Endothelial cell of umbilical vein (primary cell): ENCODE data around the gene UBE2D2. TPM values are rescaled to one million over a fixed set of nuclear protein-coding genes. Genes with fewer than 3 reads are reported as not detected.

Source experiments
- BruUV-seq: library from RNA; stranded (reverse); fragments of 400-500 nt; replicated peaks from 2 replicates; lab custom pipeline; 2021; lab: Mats Ljungman, UMichigan
- CTCF ChIA-PET: fragments of 300-600, 350-600 bp; sonication (Branson Sonifier 250); formaldehyde crosslinking; loops from one replicate; lab custom pipeline; 2021; ENCODE audit warnings: antibody characterized with exemption, inconsistent platforms; lab: Charles Lee
- POLR2A ChIA-PET: fragments of 300-600, 350-600 bp; sonication (Branson Sonifier 250); formaldehyde crosslinking; loops from one replicate; lab custom pipeline; 2021; ENCODE audit warnings: antibody characterized with exemption, inconsistent platforms; lab: Charles Lee
- DNase-seq: peaks from one replicate; pipeline ENCODE4 v3.0.0-alpha.2; 2011; ENCODE audit warnings: low read depth, low spot score
- FAIRE-seq: peaks from 2 replicates; lab custom pipeline; 2011; peaks lifted over from hg19 to GRCh38; lab: Jason Lieb, UNC
- H2AFZ ChIP-seq: 2 replicates; pipeline ENCODE4 v1.6.0; 2012; ENCODE audit warnings: low read depth, low read length, control low read depth, inconsistent platforms
- H3K27ac ChIP-seq: 2 replicates; pipeline ENCODE4 v1.5.1; 2011; ENCODE audit warnings: low read depth, mild to moderate bottlenecking, control low read depth, low read length, moderate library complexity; ENCODE audit not compliant: insufficient read depth
- H3K27me3 ChIP-seq, 2 experiments: 2 replicates each; pipeline versions ENCODE4 v1.6.0 to v1.6.1; 2011; ENCODE audit warnings: low read length in 2 of 2, mixed read lengths in 1 of 2; ENCODE audit not compliant: control insufficient read depth in 2 of 2, insufficient read depth in 2 of 2
- H3K36me3 ChIP-seq, 2 experiments: 2 replicates in 1 of 2; 3 replicates in 1 of 2; pipeline ENCODE4 v1.5.1; 2011; ENCODE audit warnings: low read length in 2 of 2, mild to moderate bottlenecking in 1 of 2, moderate library complexity in 1 of 2; ENCODE audit not compliant: control insufficient read depth in 2 of 2, insufficient read depth in 2 of 2; ENCODE audit errors: extremely low read depth in 1 of 2
- H3K4me1 ChIP-seq: 3 replicates; pipeline ENCODE4 v1.5.1; 2011; ENCODE audit warnings: mild to moderate bottlenecking, low read length; ENCODE audit not compliant: control insufficient read depth, insufficient read depth; ENCODE audit errors: extremely low read depth
- H3K4me2 ChIP-seq: 2 replicates; pipeline ENCODE4 v1.6.1; 2011; ENCODE audit warnings: low read length, control low read depth, mixed read lengths; ENCODE audit not compliant: insufficient read depth
- H3K4me3 ChIP-seq, 3 experiments: fragments of 200-600 bp in 1 of 3; sonication (generic), shearing (Covaris generic) in 1 of 3; replicated peaks in 1 of 3; 2 replicates each; pipeline ENCODE4 v1.5.1; 2011 to 2016; ENCODE audit warnings: control low read depth in 3 of 3, low read length in 3 of 3, mild to moderate bottlenecking in 2 of 3, inconsistent platforms in 1 of 3, low read depth in 1 of 3, moderate library complexity in 1 of 3; ENCODE audit not compliant: insufficient read depth in 1 of 3
- H3K79me2 ChIP-seq: 2 replicates; pipeline ENCODE4 v1.6.0; 2012; ENCODE audit warnings: low read length, inconsistent platforms; ENCODE audit not compliant: control insufficient read depth, insufficient read depth
- H3K9ac ChIP-seq: replicated peaks from 2 replicates; pipeline ENCODE3; 2011; ENCODE audit warnings: low read length, control low read depth; ENCODE audit not compliant: insufficient read depth; ENCODE audit errors: extremely low read depth
- H3K9me1 ChIP-seq: replicated peaks from 3 replicates; pipeline ENCODE4 v1.6.0; 2011; ENCODE audit warnings: mild to moderate bottlenecking, low read length; ENCODE audit not compliant: control insufficient read depth, insufficient read depth; ENCODE audit errors: extremely low read depth
- H3K9me3 ChIP-seq: replicated peaks from 2 replicates; pipeline ENCODE4 v1.5.1; 2012; ENCODE audit warnings: low read length, inconsistent platforms; ENCODE audit not compliant: control insufficient read depth, insufficient read depth
- H4K20me1 ChIP-seq: replicated peaks from 2 replicates; pipeline ENCODE3; 2011; ENCODE audit warnings: mild to moderate bottlenecking, low read length; ENCODE audit not compliant: control insufficient read depth, insufficient read depth; ENCODE audit errors: extremely low read depth
- EZH2 ChIP-seq: IDR thresholded peaks from 2 replicates; pipeline ENCODE4 v1.6.1; 2012; ENCODE audit warnings: borderline replicate concordance, low read depth, mild to moderate bottlenecking, moderate library complexity, low read length, inconsistent platforms; ENCODE audit not compliant: severe bottlenecking
- FOS ChIP-seq: IDR thresholded peaks from 2 replicates; pipeline ENCODE4 v1.6.1; 2011; ENCODE audit warnings: mild to moderate bottlenecking, low read length, moderate library complexity, borderline replicate concordance; ENCODE audit not compliant: insufficient read depth
- GATA2 ChIP-seq: IDR thresholded peaks from 2 replicates; pipeline ENCODE4 v1.7.0; 2011; ENCODE audit warnings: low read depth, mild to moderate bottlenecking, moderate library complexity, mixed read lengths, low read length; ENCODE audit not compliant: insufficient read length, insufficient read depth
- JUN ChIP-seq: IDR thresholded peaks from 2 replicates; pipeline ENCODE4 v1.6.1; 2011; ENCODE audit warnings: borderline replicate concordance, low read depth; ENCODE audit not compliant: insufficient read length, insufficient read depth
- MYC ChIP-seq: IDR thresholded peaks from one replicate; pipeline ENCODE4 v1.6.1; 2011; ENCODE audit warnings: mild to moderate bottlenecking, low read depth, low read length
- POLR2A ChIP-seq: IDR thresholded peaks from 2 replicates; pipeline ENCODE4 v1.6.1; 2012; ENCODE audit warnings: low read depth, mild to moderate bottlenecking, control low read depth, low read length
- POLR2AphosphoS5 ChIP-seq: IDR thresholded peaks from 2 replicates; pipeline ENCODE4 v1.6.1; 2012; ENCODE audit warnings: low read depth, mild to moderate bottlenecking, control low read depth, low read length, moderate library complexity; ENCODE audit not compliant: insufficient read depth
- dilution Hi-C: fragments of 300-500 bp; cut with MboI; formaldehyde crosslinking; loops from one replicate; pipeline ENCODE4 v1.15.0; 2019; ENCODE audit warnings: low sequenced_read_pairs; ENCODE audit not compliant: extremely low pct_ligation_motif_present
- intact Hi-C: fragments of 100-400 bp; cut with micrococcal nuclease; formaldehyde crosslinking; loops from one replicate; pipeline ENCODE4 v1.10.0; 2022
- polyA plus RNA-seq, 4 experiments: library from polyadenylated mRNA; depleted of rRNA in 3 of 4; stranded (reverse) in 3 of 4; unstranded in 1 of 4; fragments of >200 nt; gene quantifications; 2 replicates each; pipeline versions ENCODE4 v1.2.1 to v1.2.3, GENCODE V29; 2011 to 2012; ENCODE audit warnings: missing spikeins in 1 of 4
- total RNA-seq: library from RNA; stranded (reverse); gene quantifications from 2 replicates; pipeline ENCODE4 v1.2.3, GENCODE V29; 2021
- TF ChIP-seq, protein P1 (sequence below), 2 donors: IDR thresholded peaks; 1 replicate in 1 of 2; 2 replicates in 1 of 2; pipeline ENCODE4 v1.5.1; 2011; ENCODE audit warnings: low read length in 2 of 2, mild to moderate bottlenecking in 2 of 2, moderate library complexity in 2 of 2, control low read depth in 1 of 2, inconsistent platforms in 1 of 2, low read depth in 1 of 2; ENCODE audit not compliant: insufficient read depth in 1 of 2; ENCODE audit errors: extremely low read depth in 1 of 2
- TF ChIP-seq, protein P2 (sequence below): IDR thresholded peaks from 2 replicates; pipeline ENCODE4 v1.6.1; 2011; ENCODE audit not compliant: insufficient read depth, insufficient read length

The UBE2D2 gene
- total and polyA plus RNA-seq, 2 donors (not counting 3 experiments of a cell fraction or from before 2014, with no cell fraction given), result 45.0 to 156 TPM

DNA sequence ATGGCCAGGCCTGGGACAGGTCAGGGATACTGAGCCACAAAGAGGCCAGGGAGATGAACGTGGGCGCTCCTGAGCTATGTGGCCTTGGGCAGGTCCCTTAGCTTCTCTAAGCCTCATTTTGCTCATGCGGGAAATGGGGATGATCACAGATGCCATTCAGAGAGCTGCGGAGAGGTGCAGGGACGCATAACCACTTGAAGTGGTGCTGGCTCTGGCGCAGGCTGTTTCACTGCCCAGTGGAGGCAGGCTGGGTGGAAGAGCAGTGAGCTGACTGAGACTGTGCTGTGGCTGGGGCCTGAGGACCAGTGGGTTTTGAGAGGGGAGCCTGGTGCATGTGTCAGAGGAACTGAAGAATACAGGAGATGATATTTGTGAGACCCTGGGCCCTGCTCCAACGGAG lies 105.4 kb downstream of the UBE2D2 start:
- Histone ChIP-seq H3K36me3 (no peaks in the 10 kb centered on the region), H3K9me1 (no peaks in the 10 kb centered on the region), H3K9me3 (no peaks in the 10 kb centered on the region), H3K4me2 (no peak overlapping the region), H3K4me3 (no peak overlapping the region), H3K4me1 (peaks cover 29% of the 10 kb centered on the region), H3K79me2 (no peaks in the 10 kb centered on the region), H3K27me3 (no peaks in the 10 kb centered on the region), H4K20me1 (no peaks in the 10 kb centered on the region), H3K27ac (no peak overlapping the region), H3K9ac (no peak overlapping the region), H2AFZ (no peak overlapping the region)
- no peak for TF ChIP-seq FOS
- TF ChIP-seq JUN, result no peak
- TF ChIP-seq, protein P1, sequence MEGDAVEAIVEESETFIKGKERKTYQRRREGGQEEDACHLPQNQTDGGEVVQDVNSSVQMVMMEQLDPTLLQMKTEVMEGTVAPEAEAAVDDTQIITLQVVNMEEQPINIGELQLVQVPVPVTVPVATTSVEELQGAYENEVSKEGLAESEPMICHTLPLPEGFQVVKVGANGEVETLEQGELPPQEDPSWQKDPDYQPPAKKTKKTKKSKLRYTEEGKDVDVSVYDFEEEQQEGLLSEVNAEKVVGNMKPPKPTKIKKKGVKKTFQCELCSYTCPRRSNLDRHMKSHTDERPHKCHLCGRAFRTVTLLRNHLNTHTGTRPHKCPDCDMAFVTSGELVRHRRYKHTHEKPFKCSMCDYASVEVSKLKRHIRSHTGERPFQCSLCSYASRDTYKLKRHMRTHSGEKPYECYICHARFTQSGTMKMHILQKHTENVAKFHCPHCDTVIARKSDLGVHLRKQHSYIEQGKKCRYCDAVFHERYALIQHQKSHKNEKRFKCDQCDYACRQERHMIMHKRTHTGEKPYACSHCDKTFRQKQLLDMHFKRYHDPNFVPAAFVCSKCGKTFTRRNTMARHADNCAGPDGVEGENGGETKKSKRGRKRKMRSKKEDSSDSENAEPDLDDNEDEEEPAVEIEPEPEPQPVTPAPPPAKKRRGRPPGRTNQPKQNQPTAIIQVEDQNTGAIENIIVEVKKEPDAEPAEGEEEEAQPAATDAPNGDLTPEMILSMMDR (IDR thresholded peaks at IDR 0.05; ENCODE audit: extremely low read depth in 1 of 2, insufficient read depth in 1 of 2, low read depth in 1 of 2, low read length in 2 of 2), result no peak
- TF ChIP-seq POLR2AphosphoS5, result no peak
- TF ChIP-seq GATA2, result no peak
- TF ChIP-seq MYC, result no peak
- TF ChIP-seq POLR2A, result no peak
- TF ChIP-seq, protein P2, sequence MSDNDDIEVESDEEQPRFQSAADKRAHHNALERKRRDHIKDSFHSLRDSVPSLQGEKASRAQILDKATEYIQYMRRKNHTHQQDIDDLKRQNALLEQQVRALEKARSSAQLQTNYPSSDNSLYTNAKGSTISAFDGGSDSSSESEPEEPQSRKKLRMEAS, result no peak
- TF ChIP-seq EZH2, result no peak
- FAIRE-seq (no peak), DNase-seq (no peak)
- ChIA-PET CTCF (interaction anchor here (0.9 to 4.0 kb wide), 5 partner anchors 11 to 99 kb away, joined by 3 to 14 read pairs (median 5); no protein-coding TSS in a partner anchor), POLR2A (no interaction called here)
- dilution Hi-C loops, result no loop called here
- intact Hi-C loops, result no loop called here
- BruUV-seq, result no TSS peak
